Measurements from ENCODE around the gene LINC01488.

Gene LINC01488

DNA sequence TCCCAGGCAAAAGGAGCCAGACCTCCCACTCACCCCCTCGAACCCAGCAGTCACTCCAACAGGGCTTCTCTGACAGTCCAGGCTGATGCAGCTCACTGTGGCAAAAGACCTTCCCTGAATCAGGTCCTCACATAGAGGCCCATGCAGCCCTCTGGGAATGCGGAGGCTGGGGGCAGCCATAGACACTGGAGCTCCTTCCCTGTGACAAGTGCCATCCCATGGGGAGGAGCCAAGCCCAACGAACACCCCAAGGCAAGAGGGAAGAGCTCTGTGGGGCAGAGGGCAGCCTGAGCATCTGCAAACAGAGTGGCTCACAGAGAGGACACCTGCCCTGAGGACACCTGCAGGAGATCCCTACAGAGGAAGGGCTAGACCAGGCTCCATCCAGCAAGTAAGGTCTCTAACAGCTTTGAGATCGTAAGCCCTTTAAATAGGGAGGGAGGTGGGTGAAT, at the start of gene LINC01488:
TSS of gene LINC01488 (plus strand) at position 271 of the 452 bp plus-strand sequence.
- DNase-seq (ENCODE audit: low read depth): no peak

DNA sequence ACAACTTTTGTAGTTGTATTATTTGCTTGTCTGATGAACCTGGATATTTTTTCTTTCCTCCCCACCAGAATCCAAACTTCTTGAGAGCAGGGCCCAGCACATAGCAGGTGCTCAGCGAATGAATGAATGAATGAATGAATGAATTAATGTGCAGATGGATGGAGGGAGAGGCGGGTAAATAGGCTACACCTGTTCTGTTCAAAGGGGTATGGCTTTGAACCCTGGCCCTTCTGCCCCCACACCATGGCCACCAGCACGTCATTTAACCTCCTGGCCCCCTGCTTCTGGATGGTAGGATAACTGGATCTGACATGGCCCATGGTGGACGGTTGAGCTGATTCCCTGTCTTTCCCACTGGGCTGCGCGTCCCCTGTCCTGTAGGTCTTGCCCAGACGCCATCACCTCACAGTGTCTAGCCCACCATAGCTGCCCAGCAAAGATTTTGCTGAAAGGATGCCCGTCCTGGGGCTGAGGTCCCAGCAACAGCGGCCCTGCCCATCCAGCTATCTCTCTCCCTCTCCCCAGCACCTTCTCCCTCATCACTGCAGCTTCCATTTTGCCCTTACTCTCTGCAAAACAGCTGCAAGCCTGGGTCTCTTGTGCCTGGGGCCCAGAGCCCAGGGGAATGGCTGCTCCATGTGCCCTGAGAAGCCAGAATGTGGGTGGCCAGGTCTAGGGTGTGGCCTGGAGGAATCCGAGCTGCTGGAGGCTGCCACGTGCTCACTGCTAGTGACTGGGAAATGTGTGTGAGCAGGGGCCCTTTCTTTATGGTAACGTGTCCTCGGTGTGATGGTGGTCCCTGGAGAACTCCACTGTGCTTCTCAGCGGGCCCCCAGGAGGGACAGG, 49.3 kb upstream of the LINC01488 start:
- DNase-seq (ENCODE audit: low read depth): no peak

DNA sequence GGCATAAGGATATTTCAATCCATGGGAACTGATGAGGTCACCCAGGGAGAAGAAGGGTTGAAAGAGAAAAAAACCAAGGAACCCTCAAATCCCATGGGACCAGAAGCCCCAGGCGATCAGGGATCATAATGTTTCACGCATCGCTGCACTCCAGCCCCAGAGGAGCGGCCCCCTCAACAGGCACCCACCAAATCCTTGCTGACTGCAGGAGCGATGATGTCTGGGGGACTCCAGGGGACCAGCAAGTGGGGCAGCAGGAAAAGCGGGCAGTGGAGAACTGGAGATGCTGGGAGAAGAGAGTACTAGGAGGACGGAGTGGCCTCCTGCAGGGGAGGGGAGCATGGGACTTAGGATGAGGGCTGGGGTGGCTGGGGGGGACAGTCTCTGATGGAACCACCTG, 47.7 kb upstream of the LINC01488 start:
- no peak for DNase-seq (ENCODE audit: low read depth)

DNA sequence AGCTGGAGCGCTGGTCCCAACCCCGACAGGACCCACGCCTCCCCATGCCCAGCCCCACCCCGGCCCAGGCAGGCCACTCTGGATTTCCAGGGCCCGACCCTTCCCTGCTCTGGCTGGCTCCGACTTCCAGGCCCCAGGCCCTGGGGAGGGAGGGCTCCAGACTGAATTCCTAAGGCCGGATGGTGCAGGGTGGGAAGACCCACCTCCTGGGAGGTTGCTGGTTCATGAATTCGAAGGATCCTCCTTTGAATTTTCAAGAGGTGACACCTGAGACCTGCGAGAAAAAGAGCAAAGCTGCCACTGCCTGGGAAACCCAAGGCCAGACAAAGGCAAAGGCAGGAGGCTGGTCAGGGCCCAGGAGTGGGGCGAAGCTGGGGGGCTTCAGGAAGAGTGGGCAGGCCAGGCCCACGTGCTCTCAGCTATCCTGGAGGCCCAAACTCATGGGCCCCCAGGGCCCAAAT, 47.0 kb upstream of the LINC01488 start:
- no peak for DNase-seq (ENCODE audit: low read depth)

DNA sequence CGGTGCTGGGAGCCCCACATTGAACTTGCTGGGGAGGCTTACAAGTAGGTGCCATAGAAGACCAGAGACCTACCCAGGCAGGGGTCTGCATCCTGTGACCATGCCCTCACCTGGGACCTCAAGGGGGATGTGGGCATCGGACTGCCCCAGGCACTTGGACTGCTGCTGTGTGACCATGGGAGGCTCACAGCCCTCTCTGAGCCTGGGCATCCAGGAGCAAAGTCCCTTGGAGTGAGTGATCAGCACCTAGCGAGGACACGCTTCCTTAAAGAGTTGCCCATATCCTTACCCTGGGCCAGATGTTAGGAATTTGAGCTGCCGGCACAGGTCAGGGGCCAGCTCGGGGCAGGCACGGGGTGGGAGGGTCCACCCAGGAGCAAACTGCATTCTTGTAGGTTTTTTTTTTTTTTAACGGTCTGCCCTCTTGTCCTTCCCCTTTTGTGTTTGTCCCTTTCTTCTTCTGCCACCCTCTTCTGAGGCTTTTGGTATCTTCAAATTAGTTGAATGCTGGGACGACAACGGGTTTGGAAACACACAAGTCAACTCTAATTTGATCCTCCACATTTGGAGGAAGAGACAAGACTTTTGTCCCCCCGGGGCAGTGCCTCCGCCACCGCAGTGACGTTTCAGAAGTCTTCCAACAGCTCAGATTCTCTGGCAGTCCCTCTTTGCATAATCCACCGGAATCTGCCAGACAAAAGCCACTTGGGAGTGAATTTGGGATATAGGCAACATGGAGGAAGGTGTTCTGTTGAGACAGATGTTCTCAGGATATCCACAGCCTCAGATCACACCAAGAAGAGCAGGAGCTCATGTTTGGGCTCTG, 46.1 kb upstream of the LINC01488 start:
- DNase-seq (ENCODE audit: low read depth): peak; percentile 52

GRCh38 chr11:69436041-69436982, 45.2 kb upstream of the LINC01488 start:
- no peak for DNase-seq (ENCODE audit: low read depth)

DNA sequence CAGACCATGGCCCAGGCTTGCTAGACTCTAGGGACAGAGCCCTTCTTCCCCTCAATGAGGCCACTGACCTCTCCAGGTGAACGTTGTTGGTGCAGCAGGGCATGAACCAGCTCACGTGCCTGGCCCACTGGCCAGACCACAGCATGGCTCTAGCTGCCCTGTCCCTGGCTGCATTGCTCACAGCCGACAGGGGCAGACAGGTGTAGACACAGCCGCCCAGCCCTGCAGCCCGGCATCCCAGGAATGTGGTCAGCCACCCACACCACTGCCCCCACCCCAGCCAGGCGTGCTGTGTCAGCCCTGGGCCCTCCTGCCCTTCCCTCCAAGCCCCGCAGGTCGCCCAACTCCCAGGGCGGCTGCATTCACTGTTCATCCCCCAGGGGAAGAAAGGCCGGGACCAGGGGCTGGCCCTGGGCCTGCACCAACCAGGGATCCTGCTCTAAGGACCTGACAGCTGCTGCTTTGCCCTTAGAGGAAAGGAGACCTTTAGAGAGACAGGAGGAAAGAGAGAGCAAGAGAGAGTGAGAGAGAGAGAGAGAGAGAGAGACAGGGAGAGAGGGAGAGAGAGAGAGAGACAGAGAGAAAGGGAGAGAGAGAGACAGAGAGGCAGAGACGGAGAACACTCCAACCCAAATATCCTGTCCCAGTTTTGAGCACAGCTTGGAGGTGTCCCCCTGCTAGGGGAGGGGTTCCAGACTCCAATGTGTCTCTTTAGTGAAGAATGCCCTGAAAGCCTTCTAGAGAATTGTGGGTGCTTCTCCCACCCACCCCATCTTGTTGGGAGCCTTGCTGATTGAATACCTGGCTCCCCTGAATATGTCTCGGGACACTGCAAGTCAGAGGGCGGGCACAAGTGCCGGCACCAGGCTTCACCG, 44.2 kb upstream of the LINC01488 start:
- DNase-seq (ENCODE audit: low read depth): peak; percentile 34

DNA sequence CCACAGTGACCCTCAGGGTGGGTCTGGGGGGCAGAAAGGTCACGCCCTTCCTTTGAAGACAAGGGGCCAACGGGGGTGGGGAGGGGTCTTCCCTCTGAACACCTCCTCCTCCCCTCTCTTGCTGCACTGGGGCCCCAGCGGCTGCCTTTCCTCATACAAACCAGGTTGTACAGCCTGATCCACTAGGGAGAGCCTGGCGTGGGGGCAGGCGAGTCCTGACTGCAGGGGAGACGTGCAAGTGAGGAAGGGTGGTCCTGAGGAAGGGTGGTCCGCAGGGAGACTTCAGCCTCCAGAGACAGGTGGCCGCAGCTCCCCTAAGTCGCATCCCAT, 43.6 kb upstream of the LINC01488 start:
- DNase-seq (ENCODE audit: low read depth): no peak

DNA sequence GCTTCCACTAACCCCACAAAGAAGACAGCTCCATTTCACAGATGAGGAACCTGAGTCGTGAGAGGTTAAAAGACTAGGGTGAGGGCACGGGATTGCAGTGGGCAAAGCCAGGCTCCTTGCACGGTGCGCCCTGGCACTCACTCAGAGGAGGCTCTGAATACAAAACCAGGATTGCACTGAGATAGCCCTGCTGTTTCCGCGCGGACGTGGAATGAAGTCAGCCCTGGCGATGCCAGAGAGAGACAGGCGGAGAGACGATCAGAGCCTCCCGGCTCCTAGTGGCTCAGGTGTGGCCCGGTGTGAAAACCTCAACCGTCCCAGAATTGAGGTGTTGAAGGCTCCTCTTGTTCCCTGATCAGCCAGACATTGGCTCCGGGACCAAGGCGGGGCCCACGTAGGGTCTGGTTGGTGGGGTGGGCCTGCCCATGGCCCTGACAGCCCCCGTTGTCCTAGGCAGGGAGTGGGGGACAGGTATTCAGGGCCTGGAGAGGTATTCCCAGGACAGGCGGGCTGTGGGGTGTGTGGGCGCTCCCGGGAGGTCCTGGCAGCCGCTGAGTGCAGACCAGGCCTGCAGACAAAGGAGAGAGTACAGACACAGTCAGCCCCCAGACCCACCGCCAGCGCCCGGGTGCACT, 43.1 kb upstream of the LINC01488 start:
- no peak for DNase-seq (ENCODE audit: low read depth)

GRCh38 chr11:69439127-69439526, 42.3 kb upstream of the LINC01488 start:
- no peak for DNase-seq (ENCODE audit: low read depth)

DNA sequence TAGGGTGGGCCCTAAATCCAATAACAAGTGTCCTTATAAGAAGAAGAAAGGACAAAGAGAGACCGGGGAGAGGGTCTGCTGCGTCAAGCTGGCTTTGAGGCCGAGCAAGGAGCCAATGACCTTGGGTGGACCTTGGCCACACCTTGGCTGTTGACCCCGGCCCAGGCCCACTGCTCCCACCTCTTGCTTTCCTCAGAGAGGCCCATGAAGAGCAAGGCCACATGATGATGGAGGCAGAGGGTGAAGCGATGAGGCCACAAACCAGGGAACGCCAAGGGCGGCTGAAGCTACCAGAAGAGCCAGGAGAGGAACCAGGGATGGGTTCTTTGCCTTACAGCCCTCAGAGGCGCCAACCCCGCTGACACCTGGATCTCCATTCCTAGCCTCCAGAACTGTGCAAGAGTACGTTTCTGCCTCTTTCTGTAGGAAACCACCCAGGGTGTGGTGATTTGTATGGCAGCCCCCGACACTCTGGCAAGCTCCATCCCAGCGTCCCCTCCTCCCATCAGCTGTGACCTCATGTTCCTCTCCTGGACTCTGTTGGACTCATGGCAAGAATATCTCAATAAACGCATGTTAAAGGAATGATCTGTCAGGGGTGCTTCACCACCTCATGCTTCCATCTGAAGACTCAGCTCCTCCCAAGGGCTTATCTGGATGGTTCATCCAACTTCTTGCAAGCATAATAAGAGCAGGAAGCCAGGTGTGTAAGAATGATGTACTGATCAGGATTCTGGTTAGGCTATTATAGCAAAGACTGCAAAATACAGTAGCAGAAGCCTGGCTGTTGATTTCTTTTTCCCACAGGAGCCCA, 41.6 kb upstream of the LINC01488 start:
- DNase-seq (ENCODE audit: low read depth): peak; percentile 43

DNA sequence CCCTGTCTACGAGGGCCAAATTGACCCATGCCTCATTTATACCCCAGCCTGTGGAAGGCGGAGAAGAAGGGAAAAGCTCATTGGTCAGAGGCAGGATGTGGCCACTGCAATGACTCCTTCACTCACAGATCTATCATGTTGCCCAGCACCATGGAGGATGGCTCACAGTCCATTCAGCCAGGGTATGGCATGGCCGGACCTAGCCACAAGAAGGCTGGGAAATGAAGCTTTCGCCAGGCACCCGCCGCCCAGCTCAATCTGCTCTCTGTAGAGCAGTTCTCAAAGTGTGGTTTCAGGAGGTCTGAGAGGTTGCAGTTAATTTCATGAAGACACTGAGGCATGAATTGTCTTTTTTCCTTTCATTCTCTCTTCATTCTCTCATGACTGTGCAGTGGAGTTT, 40.6 kb upstream of the LINC01488 start:
- peak; percentile 13 for DNase-seq (ENCODE audit: low read depth)

GRCh38 chr11:69442012-69442806, 39.3 kb upstream of the LINC01488 start:
- peak; percentile 16 for DNase-seq (ENCODE audit: low read depth)

- DNase-seq (ENCODE audit: low read depth): peak; percentile 82
Measured at GRCh38 chr11:69442807-69443137, 38.7 kb upstream of the LINC01488 start.

- DNase-seq (ENCODE audit: low read depth): peak; percentile 95
Measured at GRCh38 chr11:69443138-69443967, 38.1 kb upstream of the LINC01488 start.

DNA sequence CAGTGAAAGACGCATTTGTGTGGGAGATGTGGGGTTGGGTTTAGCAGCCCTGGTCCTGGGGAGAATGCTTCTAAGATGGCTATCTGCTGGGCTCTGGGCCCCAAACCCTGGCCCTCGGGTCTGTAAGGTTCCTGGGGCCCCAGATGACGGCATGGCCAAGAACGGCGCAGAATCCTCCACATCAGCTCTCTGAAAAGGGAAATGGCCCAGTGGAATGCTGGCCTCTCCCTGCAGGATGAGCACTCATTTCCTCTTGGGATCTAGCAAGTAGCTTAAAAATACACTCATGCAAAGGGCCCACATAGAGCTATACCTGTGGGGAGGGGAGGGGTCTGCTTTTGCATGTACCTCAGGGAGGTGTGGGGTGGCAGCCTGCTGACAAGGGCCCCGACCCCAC, 37.5 kb upstream of the LINC01488 start:
- DNase-seq (ENCODE audit: low read depth): peak; percentile 82

- DNase-seq (ENCODE audit: low read depth): peak; percentile 89
Measured at GRCh38 chr11:69444381-69445130, 36.9 kb upstream of the LINC01488 start.
